Measurements from ENCODE around the gene PRPF18. TPM values are rescaled to one million over a fixed set of nuclear protein-coding genes. Genes with fewer than 3 reads are reported as not detected.

Gene PRPF18
- total RNA-seq, 1 donor from 2014 or later = 24.8 TPM

DNA sequence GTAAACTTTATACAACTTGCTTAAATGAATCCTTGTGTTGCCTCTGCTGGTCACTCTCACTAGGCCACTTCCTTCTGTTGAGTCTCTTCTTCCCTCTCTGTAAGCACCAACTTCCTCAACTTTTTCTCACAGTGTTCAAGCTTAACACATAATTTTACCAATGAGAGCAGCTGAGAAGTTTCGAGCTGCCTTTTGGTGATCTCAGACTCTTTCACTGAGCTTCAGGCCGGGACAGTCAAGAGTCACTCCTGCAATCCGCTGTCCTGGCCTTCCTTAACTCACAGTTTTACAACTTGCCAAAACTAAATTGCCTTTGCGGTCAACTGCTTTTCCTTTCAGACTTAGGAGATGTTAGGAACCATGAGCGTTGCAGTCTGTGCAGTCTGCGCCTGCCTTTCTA, 47.4 kb downstream of the PRPF18 start:
- DNase-seq (ENCODE audit: low spot score) = no peak
- Mint-ChIP-seq H3K36me3 (ENCODE audit: low read depth) (peaks cover 17% of the 10 kb centered on the region), H3K4me1 (ENCODE audit: low read depth) (no peaks in the 10 kb centered on the region)

DNA sequence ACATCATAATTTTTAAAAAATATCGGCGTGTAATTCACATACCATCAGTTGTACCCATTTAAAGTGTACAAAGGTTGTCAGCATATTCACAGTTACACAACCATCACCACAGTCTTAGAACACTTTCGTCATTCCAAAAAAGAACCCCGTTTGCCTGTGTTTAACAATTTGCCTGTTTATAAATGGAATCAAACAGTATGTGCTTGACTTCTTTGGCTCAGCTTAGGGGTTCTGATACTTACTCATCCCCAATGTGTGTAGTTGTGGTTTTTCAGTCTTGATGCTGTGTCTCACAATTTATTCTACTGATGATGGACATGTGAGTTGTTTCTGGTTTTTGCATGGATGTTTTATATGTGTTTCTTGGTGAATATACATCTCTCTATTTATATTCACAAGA, 50.0 kb downstream of the PRPF18 start:
- intact Hi-C loops (cut with micrococcal nuclease) = no loop called here
- peaks cover 33% of the 10 kb centered on the region for H3K36me3 Mint-ChIP-seq (ENCODE audit: low read depth)
- no peak overlapping the region for H3K27ac Mint-ChIP-seq
- H3K4me3 Mint-ChIP-seq = no peak overlapping the region
- no peaks in the 10 kb centered on the region for H3K4me1 Mint-ChIP-seq (ENCODE audit: low read depth)
- H3K9me3 Mint-ChIP-seq = peaks cover 14% of the 10 kb centered on the region
- no peak for DNase-seq (ENCODE audit: low spot score)
- no peaks in the 10 kb centered on the region for H3K27me3 Mint-ChIP-seq (ENCODE audit: insufficient read depth)

More for the DNA sequence above, 47.4 kb downstream of the PRPF18 start:
- intact Hi-C loops (cut with micrococcal nuclease) = no loop called here
- Mint-ChIP-seq H3K27ac (no peak overlapping the region), H3K27me3 (ENCODE audit: insufficient read depth) (no peaks in the 10 kb centered on the region), H3K9me3 (no peaks in the 10 kb centered on the region), H3K4me3 (no peak overlapping the region)

DNA sequence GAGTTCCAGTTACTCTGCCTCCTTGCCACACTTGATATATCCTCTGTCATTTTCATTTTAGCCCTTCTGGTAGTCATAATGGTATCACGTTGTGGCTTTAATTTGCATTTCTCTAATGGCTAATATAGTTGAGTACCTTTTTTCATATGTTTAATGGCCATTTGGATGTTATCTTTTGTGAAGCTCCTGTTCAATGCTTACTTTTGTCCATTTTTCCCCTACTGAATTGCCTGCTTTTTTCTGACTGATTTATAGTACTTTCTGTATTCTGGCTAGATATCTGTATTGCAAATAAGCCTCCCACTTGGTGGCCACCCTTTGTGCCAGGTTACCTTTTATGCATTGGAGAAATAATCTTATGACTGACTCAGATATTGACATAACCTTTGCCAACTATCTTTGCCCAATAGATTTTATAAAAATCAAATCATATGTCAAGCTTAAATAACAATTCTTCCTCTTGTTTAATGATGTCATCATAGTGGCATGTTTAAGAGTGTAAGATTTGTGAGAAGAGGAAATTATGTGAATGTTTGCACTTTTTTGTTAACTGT, 50.6 kb downstream of the PRPF18 start:
- Mint-ChIP-seq H3K4me1 (ENCODE audit: low read depth) (no peaks in the 10 kb centered on the region), H3K9me3 (peaks cover 20% of the 10 kb centered on the region), H3K27ac (no peak overlapping the region), H3K36me3 (ENCODE audit: low read depth) (peaks cover 37% of the 10 kb centered on the region), H3K4me3 (no peak overlapping the region), H3K27me3 (ENCODE audit: insufficient read depth) (no peaks in the 10 kb centered on the region)
- no peak for DNase-seq (ENCODE audit: low spot score)
- intact Hi-C loops (cut with micrococcal nuclease) = no loop called here

DNA sequence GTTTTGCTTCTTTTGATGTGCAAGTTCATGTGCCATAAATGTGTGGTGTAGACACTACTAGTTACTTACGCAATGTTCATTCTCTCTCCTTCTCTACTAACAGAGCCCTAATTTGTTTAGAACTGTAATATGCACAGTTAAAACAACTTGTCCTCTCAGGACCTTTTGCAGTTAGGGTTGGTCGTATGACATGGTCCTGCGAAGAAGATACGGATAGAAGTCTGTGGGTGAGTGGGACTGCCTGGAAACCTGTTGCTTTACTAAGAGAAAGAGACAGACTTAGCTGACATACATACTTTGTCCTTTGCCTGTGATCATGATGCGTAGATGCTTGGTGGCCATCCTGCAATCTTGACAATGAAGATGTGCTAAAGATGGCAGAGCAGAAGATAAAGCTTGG, 51.1 kb downstream of the PRPF18 start:
- Mint-ChIP-seq H3K4me1 (ENCODE audit: low read depth) (no peaks in the 10 kb centered on the region), H3K27ac (no peak overlapping the region), H3K27me3 (ENCODE audit: insufficient read depth) (no peaks in the 10 kb centered on the region), H3K9me3 (peaks cover 25% of the 10 kb centered on the region), H3K4me3 (no peak overlapping the region), H3K36me3 (ENCODE audit: low read depth) (peaks cover 42% of the 10 kb centered on the region)
- DNase-seq (ENCODE audit: low spot score) = no peak
- intact Hi-C loops (cut with micrococcal nuclease) = no loop called here

DNA sequence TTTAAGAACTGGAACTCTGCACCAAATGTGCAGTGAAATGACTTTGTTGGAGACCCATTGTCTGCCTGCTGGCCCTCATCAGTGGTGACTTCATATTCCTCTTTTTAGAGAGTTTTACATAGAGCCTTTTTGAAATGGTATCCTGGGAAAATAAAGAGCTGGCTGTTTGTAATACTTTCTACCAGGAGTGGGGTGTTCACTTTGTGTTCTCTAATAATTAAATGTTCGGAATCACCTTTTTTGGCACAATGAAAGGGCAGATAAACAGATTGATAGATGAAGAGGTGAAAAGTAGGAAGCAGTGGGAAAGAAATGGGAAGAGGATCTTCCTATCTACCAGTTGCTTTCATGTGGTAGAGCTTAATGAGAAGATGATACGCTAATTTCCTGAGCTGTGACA, 55.5 kb downstream of the PRPF18 start:
- intact Hi-C loops (cut with micrococcal nuclease) = loop anchor here (10.0 kb wide), 1 partner anchor 267 kb away; no protein-coding TSS in a partner anchor
- H3K4me3 Mint-ChIP-seq = no peak overlapping the region
- H3K27me3 Mint-ChIP-seq (ENCODE audit: insufficient read depth) = no peaks in the 10 kb centered on the region
- H3K36me3 Mint-ChIP-seq (ENCODE audit: low read depth) = peaks cover 42% of the 10 kb centered on the region
- no peak for DNase-seq (ENCODE audit: low spot score)
- no peaks in the 10 kb centered on the region for H3K4me1 Mint-ChIP-seq (ENCODE audit: low read depth)
- H3K9me3 Mint-ChIP-seq = peaks cover 25% of the 10 kb centered on the region
- no peak overlapping the region for H3K27ac Mint-ChIP-seq

DNA sequence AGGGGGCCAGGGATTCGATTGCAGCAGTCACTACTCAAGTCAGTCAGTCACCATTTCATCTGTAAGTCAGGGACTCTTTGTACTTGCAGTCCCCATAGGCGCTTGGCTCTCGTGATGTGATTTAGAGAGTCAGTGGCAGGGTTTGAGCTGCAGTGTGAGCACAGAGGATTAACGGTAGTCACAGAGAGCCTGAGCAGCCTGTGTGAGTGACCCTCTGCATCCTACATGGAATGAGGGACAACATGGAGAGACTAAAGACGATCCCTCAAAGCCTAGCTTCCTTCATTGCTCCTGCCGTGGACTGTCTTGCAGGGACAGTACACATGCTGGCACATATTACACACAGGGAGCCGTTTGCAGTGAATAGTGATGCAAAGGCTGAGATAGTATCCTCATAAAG, 56.3 kb downstream of the PRPF18 start:
- no peak overlapping the region for H3K27ac Mint-ChIP-seq
- no peaks in the 10 kb centered on the region for H3K4me1 Mint-ChIP-seq (ENCODE audit: low read depth)
- intact Hi-C loops (cut with micrococcal nuclease) = loop anchor here (10.0 kb wide), 1 partner anchor 268 kb away; no protein-coding TSS in a partner anchor
- H3K9me3 Mint-ChIP-seq = peaks cover 25% of the 10 kb centered on the region
- no peaks in the 10 kb centered on the region for H3K27me3 Mint-ChIP-seq (ENCODE audit: insufficient read depth)
- DNase-seq (ENCODE audit: low spot score) = no peak
- no peak overlapping the region for H3K4me3 Mint-ChIP-seq
- peaks cover 39% of the 10 kb centered on the region for H3K36me3 Mint-ChIP-seq (ENCODE audit: low read depth)

DNA sequence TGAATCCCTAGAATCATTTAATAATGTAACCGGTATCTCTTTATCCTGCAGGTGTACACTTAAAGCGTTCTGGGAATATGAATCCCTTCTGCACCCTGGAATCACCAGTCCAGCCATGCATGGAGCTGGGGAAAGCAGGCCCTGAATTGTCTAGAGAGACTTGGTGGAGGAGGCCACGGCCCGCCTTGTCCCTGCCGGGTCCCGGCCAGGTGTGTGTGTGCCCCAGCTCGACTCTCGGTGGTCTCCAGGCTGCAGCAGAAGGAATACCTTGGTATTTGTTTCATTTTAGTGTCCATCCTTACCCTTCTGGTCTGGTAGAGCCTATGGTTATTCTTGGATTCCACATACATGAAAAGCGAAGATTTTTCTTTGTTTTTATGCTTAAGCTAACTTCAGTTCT, 58.1 kb downstream of the PRPF18 start:
- Mint-ChIP-seq H3K9me3 (peaks cover 25% of the 10 kb centered on the region), H3K36me3 (ENCODE audit: low read depth) (peaks cover 36% of the 10 kb centered on the region), H3K4me3 (no peak overlapping the region), H3K27ac (no peak overlapping the region), H3K27me3 (ENCODE audit: insufficient read depth) (no peaks in the 10 kb centered on the region), H3K4me1 (ENCODE audit: low read depth) (peaks cover 13% of the 10 kb centered on the region)
- DNase-seq (ENCODE audit: low spot score) = no peak
- intact Hi-C loops (cut with micrococcal nuclease) = loop anchor here (10.0 kb wide), 1 partner anchor 270 kb away; no protein-coding TSS in a partner anchor

DNA sequence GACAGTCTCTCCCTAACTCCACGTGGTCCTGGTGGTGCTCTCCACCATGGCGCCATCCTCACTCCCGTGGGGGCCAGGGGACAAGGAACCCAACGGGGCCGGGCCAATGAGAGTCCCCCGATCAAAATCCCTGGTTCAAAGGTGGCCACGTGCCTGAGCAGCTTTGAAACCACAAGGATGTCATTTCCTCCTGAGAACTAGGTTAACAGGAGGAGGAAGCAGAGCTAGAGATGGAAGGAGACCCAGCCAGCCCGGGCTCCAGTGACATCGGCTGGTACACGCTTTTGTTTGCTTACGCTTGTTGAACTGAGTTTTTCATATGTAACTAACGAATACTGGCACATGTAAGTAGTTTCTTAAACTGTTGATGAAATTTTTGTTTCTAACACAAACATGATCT, 61.7 kb downstream of the PRPF18 start:
- Mint-ChIP-seq H3K36me3 (ENCODE audit: low read depth) (peaks cover 9% of the 10 kb centered on the region), H3K4me1 (ENCODE audit: low read depth) (peaks cover 13% of the 10 kb centered on the region), H3K9me3 (no peaks in the 10 kb centered on the region), H3K27ac (no peak overlapping the region), H3K27me3 (ENCODE audit: insufficient read depth) (no peaks in the 10 kb centered on the region), H3K4me3 (no peak overlapping the region)
- intact Hi-C loops (cut with micrococcal nuclease) = loop anchor here (10.0 kb wide), 1 partner anchor 274 kb away; no protein-coding TSS in a partner anchor
- DNase-seq (ENCODE audit: low spot score) = no peak

DNA sequence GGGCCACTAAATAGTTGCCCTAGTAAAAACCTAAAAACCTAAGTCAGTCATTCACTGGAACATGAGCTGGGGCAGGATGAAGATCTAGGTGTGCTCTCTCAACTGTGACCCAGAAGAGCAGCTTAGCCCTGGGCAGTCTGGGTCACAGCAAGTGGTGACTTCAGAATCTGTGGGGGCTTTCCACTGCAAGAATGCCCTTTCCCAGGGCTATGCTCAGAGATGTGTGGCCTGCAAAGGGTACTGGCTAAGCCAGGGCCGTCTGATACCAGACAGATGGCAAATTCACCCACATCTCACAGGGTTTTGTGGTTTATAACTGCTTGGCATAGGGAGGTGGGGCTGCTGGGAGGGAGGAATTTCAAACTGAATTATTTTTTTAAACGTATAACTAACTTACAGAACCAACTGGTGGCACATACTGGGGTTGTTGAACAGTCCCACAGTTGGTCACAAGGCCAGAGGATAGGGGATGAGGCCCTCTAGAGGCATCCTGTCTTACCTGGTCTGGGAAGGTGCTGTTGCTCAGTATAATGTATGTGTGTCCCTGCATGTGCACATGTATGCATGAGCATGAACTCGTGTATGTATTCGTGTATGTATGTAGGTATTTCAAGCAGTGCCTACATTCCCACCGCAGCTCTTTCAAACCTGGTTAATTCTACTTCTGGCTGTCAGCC, 63.2 kb downstream of the PRPF18 start:
- Mint-ChIP-seq H3K27ac (no peak overlapping the region), H3K27me3 (ENCODE audit: insufficient read depth) (no peaks in the 10 kb centered on the region), H3K4me3 (no peak overlapping the region), H3K36me3 (ENCODE audit: low read depth) (peaks cover 12% of the 10 kb centered on the region), H3K9me3 (no peaks in the 10 kb centered on the region), H3K4me1 (ENCODE audit: low read depth) (peaks cover 13% of the 10 kb centered on the region)
- intact Hi-C loops (cut with micrococcal nuclease) = loop anchor here (10.0 kb wide), 1 partner anchor 275 kb away; no protein-coding TSS in a partner anchor
- DNase-seq (ENCODE audit: low spot score) = no peak

DNA sequence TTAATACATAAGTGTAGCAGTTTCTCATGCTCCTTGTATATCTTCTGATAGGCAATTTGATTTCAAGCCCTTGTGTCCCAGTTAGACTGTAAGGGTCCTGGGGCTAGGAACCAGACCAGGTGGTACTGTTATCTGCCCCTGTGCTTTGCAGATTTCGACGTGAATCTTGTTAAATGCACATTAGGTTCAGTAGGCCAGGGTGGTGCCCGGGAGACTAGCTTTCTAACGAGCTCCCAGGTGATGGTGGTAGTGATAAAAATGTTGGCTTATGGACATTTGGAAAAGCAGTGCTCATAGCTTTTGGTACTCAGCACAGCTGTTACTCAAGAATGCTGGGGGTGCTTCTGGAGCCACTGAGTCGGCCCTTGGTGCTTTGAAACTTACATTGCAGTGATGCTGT, 64.2 kb downstream of the PRPF18 start:
- H3K9me3 Mint-ChIP-seq = no peaks in the 10 kb centered on the region
- no peak for DNase-seq (ENCODE audit: low spot score)
- no peaks in the 10 kb centered on the region for H3K27me3 Mint-ChIP-seq (ENCODE audit: insufficient read depth)
- H3K4me3 Mint-ChIP-seq = no peak overlapping the region
- H3K27ac Mint-ChIP-seq = no peak overlapping the region
- intact Hi-C loops (cut with micrococcal nuclease) = no loop called here
- peaks cover 13% of the 10 kb centered on the region for H3K4me1 Mint-ChIP-seq (ENCODE audit: low read depth)
- H3K36me3 Mint-ChIP-seq (ENCODE audit: low read depth) = peaks cover 10% of the 10 kb centered on the region

DNA sequence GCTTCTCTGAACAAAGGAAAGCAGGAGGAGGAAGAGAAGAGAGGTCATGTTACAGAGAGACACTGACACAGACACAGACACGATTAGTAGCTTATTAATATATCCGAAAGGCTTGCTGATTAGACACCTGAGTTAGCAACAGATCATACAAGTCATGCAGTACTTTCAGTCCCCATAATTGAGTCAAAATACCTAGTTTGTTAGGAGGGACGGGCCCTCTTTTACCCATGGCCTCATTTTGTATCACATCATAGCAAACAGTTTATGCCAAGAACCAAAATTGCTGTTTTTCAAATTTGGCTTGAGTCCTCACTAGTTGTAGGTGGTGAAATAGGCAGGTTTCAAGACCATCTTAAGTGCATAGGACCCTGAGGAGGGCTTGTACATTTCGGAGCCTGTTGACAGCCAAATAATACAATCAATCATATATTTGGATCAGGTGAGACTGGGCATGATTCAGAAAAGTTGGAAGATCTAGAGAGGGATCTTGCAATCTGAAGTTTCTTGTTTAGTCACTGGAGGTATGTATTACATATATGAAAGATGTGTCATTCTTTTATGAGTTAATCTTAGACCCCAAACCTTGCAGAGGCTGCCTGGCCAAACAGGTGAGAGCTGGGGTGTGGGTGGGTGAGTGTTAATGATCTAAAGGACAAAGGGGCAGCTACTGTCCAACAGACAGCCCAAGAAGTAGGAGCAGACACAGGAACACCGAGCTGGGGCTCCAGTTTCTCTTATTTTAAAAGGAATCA, 65.4 kb downstream of the PRPF18 start:
- H3K4me1 Mint-ChIP-seq (ENCODE audit: low read depth) = peaks cover 13% of the 10 kb centered on the region
- H3K4me3 Mint-ChIP-seq = no peak overlapping the region
- no peak overlapping the region for H3K27ac Mint-ChIP-seq
- peaks cover 8% of the 10 kb centered on the region for H3K36me3 Mint-ChIP-seq (ENCODE audit: low read depth)
- H3K9me3 Mint-ChIP-seq = no peaks in the 10 kb centered on the region
- H3K27me3 Mint-ChIP-seq (ENCODE audit: insufficient read depth) = no peaks in the 10 kb centered on the region
- intact Hi-C loops (cut with micrococcal nuclease) = no loop called here
- no peak for DNase-seq (ENCODE audit: low spot score)

DNA sequence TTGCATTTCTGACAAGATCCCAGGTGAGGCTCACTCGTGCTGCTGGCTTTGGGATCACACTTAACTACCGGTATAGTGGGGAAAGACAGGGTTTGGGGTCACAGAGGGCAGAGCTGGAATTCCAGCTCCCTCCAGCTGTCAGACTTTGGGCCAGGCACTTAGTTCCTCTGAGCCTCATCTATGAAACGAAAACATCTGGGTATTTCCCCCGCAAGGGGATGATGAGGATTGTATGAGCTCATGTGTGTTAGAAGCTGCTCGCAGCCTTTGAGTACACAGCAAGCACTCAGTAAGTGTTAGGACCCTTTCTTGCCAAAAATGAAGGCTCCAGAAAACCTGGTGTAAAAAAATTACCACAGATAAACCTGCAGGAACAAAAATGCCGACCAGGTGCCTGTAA, 66.1 kb downstream of the PRPF18 start:
- H3K4me3 Mint-ChIP-seq = no peak overlapping the region
- intact Hi-C loops (cut with micrococcal nuclease) = no loop called here
- H3K36me3 Mint-ChIP-seq (ENCODE audit: low read depth) = peaks cover 8% of the 10 kb centered on the region
- no peaks in the 10 kb centered on the region for H3K9me3 Mint-ChIP-seq
- DNase-seq (ENCODE audit: low spot score) = no peak
- no peak overlapping the region for H3K27ac Mint-ChIP-seq
- peaks cover 13% of the 10 kb centered on the region for H3K4me1 Mint-ChIP-seq (ENCODE audit: low read depth)
- no peaks in the 10 kb centered on the region for H3K27me3 Mint-ChIP-seq (ENCODE audit: insufficient read depth)
